ENCODE data around the gene ARIH1. TPM values are rescaled to one million over a fixed set of nuclear protein-coding genes. Genes with fewer than 3 reads are reported as not detected.

Gene ARIH1
- total and polyA plus RNA-seq, 2 experiments from 2014 or later = 30.5 to 48.6 TPM

GRCh38 chr15:72493220-72493619, 19.1 kb downstream of the ARIH1 start:
- Mint-ChIP-seq H3K4me3 (no peak overlapping the region), H3K27ac (no peak overlapping the region), H3K9me3 (no peaks in the 10 kb centered on the region), H3K36me3 (ENCODE audit: low read depth) (peaks cover 6% of the 10 kb centered on the region; the same call in 2 of the 3 replicates), H3K4me1 (peaks cover 30% of the 10 kb centered on the region), H3K27me3 (ENCODE audit: insufficient read depth, low read depth, poor library complexity) (no peaks in the 10 kb centered on the region)
- H3F3A ChIP-seq (replicated peaks; ENCODE audit: low read depth) = no peaks in the 10 kb centered on the region
- H3K4me2 ChIP-seq = no peak overlapping the region
- H3K4me3 ChIP-seq = no peak overlapping the region
- no peak overlapping the region for H2AFZ ChIP-seq
- H3K27ac ChIP-seq (ENCODE audit: low read depth) = peak overlapping the region; percentile 8; the same call in 1 of the 2 replicates
- no peaks in the 10 kb centered on the region for H3K9me2 ChIP-seq (ENCODE audit: insufficient read depth)
- ATAC-seq (no peak), DNase-seq (ENCODE audit: low spot score) (no peak)
- peaks cover 100% of the 10 kb centered on the region for H3K79me2 ChIP-seq (replicated peaks; ENCODE audit: insufficient read depth)
- TF ChIP-seq POLR2AphosphoS5 (IDR thresholded peaks at IDR 0.05; ENCODE audit: low read depth) = no peak
- TF ChIP-seq, protein P1, sequence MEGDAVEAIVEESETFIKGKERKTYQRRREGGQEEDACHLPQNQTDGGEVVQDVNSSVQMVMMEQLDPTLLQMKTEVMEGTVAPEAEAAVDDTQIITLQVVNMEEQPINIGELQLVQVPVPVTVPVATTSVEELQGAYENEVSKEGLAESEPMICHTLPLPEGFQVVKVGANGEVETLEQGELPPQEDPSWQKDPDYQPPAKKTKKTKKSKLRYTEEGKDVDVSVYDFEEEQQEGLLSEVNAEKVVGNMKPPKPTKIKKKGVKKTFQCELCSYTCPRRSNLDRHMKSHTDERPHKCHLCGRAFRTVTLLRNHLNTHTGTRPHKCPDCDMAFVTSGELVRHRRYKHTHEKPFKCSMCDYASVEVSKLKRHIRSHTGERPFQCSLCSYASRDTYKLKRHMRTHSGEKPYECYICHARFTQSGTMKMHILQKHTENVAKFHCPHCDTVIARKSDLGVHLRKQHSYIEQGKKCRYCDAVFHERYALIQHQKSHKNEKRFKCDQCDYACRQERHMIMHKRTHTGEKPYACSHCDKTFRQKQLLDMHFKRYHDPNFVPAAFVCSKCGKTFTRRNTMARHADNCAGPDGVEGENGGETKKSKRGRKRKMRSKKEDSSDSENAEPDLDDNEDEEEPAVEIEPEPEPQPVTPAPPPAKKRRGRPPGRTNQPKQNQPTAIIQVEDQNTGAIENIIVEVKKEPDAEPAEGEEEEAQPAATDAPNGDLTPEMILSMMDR (conservative IDR thresholded peaks at IDR 0.05; ENCODE audit: low read depth in 2 of 2) = no peak
- TF ChIP-seq ZNF331 (CRISPR knock-in tag; IDR thresholded peaks at IDR 0.05; ENCODE audit: low read depth) = no peak
- no peak for TF ChIP-seq ZNF114 (CRISPR knock-in tag; IDR thresholded peaks at IDR 0.05)
- no peak for TF ChIP-seq JUNB (IDR thresholded peaks at IDR 0.05; ENCODE audit: unreplicated experiment)
- TF ChIP-seq EZH2 (IDR thresholded peaks at IDR 0.05; ENCODE audit: low read depth, unreplicated experiment) = no peak
- no peak for TF ChIP-seq CREB1 (CRISPR knock-in tag; IDR thresholded peaks at IDR 0.05; ENCODE audit: low read depth)
- TF ChIP-seq STAT1 (IDR thresholded peaks at IDR 0.05; ENCODE audit: unreplicated experiment) = no peak
- TF ChIP-seq ETS1 (IDR thresholded peaks at IDR 0.05) = no peak
- TF ChIP-seq EZH2phosphoT487 (IDR thresholded peaks at IDR 0.05; ENCODE audit: unreplicated experiment) = no peak
- peaks cover 46% of the 10 kb centered on the region for H3K4me1 ChIP-seq (ENCODE audit: insufficient read depth)
- no peaks in the 10 kb centered on the region for H3K27me3 ChIP-seq (ENCODE audit: insufficient read depth)
- H3K36me3 ChIP-seq (ENCODE audit: insufficient read depth) = no peaks in the 10 kb centered on the region
- H4K20me1 ChIP-seq (replicated peaks; ENCODE audit: insufficient read depth) = peaks cover 71% of the 10 kb centered on the region

DNA sequence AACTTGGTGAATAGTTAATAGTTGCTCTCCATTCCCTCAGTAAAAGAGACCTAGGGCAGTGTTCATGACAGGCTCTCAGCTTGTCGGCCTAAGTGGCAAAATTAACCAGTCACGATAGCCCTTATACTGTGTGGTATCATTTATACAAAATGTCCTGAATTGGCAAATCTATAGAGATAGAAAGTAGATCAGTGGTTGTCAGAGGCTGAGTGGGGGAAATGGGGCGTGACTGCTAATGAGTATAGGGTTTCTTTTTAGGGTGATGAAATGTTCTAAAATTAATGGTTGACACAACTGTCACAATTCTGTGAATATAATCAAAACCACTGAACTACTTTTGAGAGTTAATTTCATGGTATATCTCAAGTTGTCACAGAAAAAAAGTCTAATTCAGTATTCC, 20.9 kb downstream of the ARIH1 start:
- peaks cover 32% of the 10 kb centered on the region for H3K4me1 Mint-ChIP-seq
- peaks cover 9% of the 10 kb centered on the region; the same call in 2 of the 3 replicates for H3K36me3 Mint-ChIP-seq (ENCODE audit: low read depth)
- H3K9me3 Mint-ChIP-seq = no peaks in the 10 kb centered on the region
- H3K9me2 ChIP-seq (ENCODE audit: insufficient read depth) = no peaks in the 10 kb centered on the region
- H3K27me3 ChIP-seq (ENCODE audit: insufficient read depth) = no peaks in the 10 kb centered on the region
- H2AFZ ChIP-seq = no peak overlapping the region
- H4K20me1 ChIP-seq (replicated peaks; ENCODE audit: insufficient read depth) = peaks cover 58% of the 10 kb centered on the region
- no peak overlapping the region for H3K27ac Mint-ChIP-seq
- peaks cover 48% of the 10 kb centered on the region for H3K4me1 ChIP-seq (ENCODE audit: insufficient read depth)
- H3K4me3 ChIP-seq = no peak overlapping the region
- H3F3A ChIP-seq (replicated peaks; ENCODE audit: low read depth) = no peaks in the 10 kb centered on the region
- no peak overlapping the region for H3K27ac ChIP-seq (ENCODE audit: low read depth)
- no peak overlapping the region for H3K4me3 Mint-ChIP-seq
- H3K27me3 Mint-ChIP-seq (ENCODE audit: insufficient read depth, low read depth, poor library complexity) = no peaks in the 10 kb centered on the region
- DNase-seq (ENCODE audit: low spot score) (no peak), ATAC-seq (no peak)
- no peaks in the 10 kb centered on the region for H3K36me3 ChIP-seq (ENCODE audit: insufficient read depth)
- peaks cover 100% of the 10 kb centered on the region for H3K79me2 ChIP-seq (replicated peaks; ENCODE audit: insufficient read depth)
- H3K4me2 ChIP-seq = no peak overlapping the region
- TF ChIP-seq, protein P1 (conservative IDR thresholded peaks at IDR 0.05; ENCODE audit: low read depth in 2 of 2) = no peak
- no peak for TF ChIP-seq ETS1 (IDR thresholded peaks at IDR 0.05)
- no peak for TF ChIP-seq ZNF331 (CRISPR knock-in tag; IDR thresholded peaks at IDR 0.05; ENCODE audit: low read depth)
- TF ChIP-seq EZH2phosphoT487 (IDR thresholded peaks at IDR 0.05; ENCODE audit: unreplicated experiment) = no peak
